HG02840 (cell line): Measurements from ENCODE around the gene IFT25.

Experiments
- ATAC-seq: cut with Tn5 transposase; IDR thresholded peaks from one replicate; pipeline ENCODE4 v1.9.1; 2021; ENCODE audit warnings: mild to moderate bottlenecking, moderate library complexity, moderate number of reproducible peaks; ENCODE audit not compliant: unreplicated experiment, low FRiP score

Gene IFT25

GRCh38 chr1:53957194-53957818 is 11.8 kb upstream of the IFT25 start:
- no peak for ATAC-seq

DNA sequence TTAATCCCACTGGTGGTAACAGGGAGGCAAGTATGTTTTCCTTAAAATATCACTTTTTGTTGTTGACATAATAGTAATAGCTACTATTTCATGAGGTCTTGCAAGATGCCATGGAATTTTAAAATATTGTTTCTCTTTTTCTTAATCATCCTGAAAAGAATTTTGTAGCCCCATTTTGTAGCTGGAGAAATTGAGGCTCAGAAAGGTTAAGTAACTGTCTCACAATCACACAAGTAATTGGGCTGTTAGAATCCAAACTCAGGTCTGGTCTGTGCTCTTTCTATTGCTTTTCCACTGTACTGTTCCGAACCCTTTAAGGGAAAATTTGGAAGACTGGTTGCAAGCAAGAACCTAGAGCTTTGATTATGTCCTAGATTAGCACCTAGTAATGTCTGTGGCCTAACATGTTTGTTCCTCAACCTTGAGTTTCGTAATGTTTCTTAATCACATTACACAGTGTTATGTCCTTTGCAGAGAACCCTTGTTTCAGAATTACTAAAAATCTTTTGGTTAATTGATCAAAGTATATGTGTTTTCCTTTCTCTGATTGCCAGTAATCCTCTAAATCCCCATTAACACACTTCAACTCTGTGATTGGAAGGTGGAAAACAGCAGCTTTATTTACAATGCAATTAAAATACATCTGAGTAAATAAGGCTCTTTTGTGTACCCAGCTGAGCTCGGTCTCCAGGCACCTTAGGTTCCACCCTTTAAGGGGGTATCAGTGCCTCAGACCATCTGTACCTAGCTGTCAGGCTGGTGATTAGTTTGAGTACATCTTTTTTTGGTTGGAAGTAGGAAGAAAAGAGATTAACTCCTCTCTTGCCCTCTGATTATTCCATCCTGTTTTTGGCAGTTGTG is 11.0 kb upstream of the IFT25 start:
- no peak for ATAC-seq

- ATAC-seq = no peak
These were observed 8.6 kb upstream of the IFT25 start for GRCh38 chr1:53954128-53954527.

DNA sequence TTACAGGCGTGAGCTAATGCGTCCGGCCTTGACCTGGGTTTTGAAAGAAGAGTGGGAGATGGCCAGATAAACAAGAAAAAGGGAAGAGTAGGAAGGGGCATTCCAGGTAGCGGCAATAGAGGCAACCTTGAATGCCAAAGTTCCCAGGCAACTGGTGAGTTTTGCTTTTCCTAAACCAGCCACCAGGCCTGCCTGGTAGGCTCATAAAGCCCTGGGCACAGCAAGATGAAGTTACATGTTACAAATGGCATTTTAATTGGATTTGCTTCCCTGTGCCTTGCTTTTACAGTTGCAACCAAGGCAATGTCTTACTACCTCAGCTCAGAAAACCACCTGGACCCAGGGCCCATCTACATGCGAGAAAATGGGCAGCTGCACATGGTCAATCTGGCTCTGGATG is 6.2 kb upstream of the IFT25 start:
- no peak for ATAC-seq

GRCh38 chr1:53949023-53949990 is 3.8 kb upstream of the IFT25 start:
- ATAC-seq = no peak

- no peak for ATAC-seq
These were observed 2.8 kb upstream of the IFT25 start for GRCh38 chr1:53948291-53948690.

DNA sequence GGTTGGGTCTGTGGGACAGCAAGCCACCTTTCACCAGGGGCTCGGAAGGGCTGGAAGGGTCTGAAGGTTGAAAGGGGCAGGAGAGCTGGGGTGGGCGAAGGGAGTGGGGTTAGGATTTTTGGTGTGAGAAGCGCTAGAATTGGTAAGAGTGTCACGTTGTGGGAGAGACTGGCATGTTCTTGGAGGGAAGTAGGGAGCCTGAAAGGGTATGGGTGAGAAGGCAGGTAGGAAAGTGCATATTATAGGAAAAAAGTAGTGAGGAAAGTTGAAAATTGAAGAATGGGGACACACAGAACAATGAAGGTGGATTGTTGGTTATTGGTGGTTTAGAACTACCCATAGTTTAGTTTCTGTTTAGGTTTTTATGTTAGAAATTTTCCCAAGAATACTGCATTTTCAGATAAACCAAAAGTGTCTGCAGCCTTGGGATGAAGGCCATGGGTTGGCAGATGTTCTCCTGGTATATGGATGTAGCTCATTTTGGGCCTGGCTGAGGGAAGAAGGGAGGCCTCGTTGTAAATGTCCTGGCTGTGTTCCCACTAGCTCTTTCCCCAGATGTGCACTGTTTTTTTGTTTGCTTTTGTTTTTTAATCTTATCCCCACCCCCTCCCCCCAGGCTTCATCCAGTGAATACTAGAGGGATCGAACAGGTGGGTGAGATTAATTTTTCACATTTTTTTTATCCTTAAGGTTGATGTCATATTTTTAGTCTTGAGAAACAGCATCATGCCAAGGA is 1.8 kb upstream of the IFT25 start:
- no peak for ATAC-seq

DNA sequence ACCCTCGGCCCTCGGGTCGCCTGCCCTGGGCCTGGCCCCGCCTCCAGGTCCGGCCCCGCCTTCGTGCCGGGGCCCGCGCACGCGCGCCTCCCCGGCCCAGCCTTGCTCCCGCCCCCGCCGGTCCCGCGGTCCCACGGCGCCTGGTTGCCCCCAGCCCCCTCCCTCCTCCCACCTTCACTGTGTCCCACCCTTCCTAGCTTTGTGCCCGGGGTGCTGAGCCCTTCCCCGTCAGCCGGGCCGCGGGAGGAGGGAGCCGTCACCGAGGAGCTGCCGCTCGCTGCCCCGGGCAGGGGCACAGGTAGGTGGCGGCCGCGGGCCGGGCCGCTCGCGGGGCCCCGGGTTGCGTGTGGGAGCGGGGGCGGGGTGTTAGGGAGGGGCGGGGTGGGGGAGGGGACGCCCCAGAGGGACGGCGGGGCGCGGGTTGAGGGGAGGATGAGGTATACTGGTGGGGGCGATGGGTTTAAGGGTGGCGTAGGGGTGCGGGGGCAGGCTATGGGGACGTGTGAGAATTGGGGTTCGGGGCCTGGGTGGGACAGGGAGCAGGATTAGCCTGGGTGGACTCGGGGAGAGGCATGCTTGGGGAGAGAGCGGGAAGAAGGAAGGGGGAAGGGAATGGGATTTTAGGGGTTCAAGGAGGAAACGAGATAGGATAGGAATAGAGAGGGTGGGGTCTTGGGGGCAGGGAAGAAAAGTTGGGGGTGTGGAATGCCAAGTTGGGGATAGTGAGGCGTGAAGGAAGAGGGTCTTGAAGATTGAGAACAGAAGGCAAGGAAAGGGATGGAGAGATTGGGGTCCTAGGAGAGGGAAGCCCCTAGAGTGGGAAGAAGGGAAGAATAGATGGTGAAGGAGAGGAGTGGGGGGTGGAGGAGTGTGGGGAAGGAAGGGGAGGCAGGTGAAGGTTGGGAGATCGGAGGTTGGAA is 1.0 kb upstream of the IFT25 start, which contains the start of gene LRRC42:
LRRC42 (plus strand) TSS at position 99 of the 920 bp plus-strand sequence. CDS start 5,650 bp downstream, outside the sequence.
- peak; percentile 67 for ATAC-seq

DNA sequence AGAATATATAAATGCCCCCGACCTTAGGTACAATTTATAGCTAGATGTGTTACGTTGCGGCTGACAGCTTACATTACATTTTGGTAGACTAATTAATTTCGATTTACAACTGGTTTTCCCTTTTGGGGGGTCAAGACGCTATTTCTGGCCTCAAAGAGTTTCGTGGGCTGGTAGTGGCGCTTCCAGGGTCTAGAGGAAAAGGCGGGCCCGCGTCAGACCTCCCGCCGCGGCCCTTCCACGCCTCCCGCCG is 391 bp downstream of the IFT25 start:
- ATAC-seq = no peak

- ATAC-seq = no peak
These were observed 873 bp downstream of the IFT25 start for GRCh38 chr1:53944469-53945182.

DNA sequence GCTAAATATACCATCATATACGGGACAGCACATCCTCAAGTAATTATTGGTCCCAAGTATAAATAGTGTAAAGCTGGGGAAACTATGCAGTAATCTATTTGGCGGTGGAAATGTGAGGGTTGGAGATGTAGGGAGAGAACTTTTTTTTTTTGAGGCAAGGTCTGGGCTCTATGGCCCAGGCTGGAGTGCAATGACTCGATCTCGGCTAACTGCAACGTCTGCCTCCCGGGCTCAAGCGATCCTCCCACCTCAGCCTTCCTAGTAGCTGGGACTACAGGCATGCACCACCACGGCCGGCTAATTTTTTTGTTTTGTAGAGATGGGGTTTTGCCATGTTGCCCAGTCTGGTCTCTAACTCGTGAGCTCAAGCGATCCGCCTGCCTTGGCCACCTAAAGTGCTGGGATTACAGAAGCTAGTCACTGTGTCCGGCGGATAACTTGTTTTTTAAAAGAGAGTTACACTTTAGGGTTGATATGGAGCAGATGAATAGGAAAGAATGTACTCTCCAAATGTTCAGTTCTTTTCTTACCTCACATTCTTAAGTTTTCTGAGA is 1.9 kb downstream of the IFT25 start:
- ATAC-seq = no peak

GRCh38 chr1:53943090-53943489 is 2.4 kb downstream of the IFT25 start:
- ATAC-seq = no peak

DNA sequence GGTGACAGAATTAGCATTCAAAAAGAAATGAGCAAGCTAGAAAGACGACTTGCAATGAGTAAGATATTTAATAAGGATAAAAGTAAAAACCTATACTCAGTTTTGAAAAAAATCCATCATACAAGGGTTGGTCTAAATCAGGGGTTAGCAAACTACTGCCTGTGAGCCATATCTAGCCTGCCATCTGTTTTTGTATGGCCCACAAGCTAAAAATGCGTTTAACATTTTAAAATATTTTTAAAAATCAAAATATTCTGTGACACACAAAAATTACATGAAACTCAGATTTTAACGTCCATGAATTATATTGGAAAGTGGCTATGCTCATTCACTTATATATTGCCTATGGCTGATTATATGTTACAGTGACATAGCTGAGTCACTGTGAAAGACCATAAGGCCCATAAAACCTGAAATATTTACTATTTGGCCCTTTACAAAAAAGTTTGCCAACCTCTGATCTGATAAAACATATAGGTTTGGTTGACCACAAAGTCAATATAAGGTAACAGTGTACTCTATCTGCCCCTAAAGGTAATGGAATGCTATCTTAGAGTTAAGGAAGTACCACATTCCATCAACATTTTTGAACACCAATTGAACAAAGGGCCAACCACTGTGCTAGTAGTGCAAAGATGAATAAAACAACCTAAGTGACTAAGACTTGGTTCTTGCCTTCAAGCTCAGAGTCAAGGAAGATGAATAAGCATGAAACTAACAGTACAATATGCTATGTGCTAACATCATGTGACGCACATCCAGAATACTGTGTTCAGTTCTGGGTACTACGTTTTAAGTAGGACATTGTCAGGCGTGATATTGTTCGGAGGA is 3.2 kb downstream of the IFT25 start:
- no peak for ATAC-seq

DNA sequence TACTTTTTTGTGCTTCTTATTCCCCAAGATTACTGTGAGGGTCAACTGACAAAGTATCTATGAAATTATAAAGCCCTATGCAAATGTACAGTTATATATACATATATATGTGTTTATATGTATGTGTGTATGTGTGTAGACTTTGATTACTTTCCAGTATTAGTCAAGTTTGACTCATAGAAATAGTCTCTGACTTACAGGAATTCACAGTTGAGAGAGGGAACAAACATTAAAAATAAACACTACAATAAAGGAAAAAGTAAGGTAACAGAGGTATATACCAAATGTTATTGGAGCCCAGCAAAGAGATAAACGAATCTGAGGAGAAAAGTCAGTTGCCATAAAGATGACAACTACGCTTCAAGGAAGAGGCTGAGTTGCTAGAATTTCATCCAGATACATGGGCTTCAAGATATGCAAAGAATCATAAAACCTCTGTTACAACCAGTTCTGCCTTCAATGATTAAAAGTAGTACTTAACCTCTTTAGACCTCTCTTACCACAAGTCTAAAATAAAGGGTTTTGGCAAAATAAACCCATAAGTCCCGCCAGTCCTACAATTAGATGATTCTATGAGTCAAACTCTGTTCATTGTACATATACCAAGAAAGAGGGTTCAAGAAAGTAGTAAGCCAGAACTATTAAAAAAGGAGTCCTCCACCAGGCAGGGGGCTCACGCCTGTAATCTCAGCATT is 7.2 kb downstream of the IFT25 start:
- ATAC-seq = no peak

DNA sequence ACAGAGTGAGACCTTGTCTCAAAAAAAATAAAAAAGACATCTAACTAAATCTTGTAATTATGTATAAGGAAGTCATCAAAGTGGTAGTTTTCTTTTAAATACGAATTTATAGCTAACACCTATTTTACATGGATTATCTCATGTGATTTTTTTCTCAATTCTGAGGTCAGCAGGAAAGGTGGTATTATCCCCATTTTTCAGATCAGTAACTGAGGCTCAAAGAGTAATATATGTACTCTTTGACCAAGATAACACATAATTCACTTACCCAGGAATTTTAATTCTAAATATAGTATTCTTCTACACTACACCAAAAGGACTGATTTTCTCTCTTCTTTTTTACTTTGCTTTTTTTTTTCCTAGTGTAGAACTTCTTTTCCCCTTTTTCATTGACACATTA is 9.1 kb downstream of the IFT25 start:
- no peak for ATAC-seq

DNA sequence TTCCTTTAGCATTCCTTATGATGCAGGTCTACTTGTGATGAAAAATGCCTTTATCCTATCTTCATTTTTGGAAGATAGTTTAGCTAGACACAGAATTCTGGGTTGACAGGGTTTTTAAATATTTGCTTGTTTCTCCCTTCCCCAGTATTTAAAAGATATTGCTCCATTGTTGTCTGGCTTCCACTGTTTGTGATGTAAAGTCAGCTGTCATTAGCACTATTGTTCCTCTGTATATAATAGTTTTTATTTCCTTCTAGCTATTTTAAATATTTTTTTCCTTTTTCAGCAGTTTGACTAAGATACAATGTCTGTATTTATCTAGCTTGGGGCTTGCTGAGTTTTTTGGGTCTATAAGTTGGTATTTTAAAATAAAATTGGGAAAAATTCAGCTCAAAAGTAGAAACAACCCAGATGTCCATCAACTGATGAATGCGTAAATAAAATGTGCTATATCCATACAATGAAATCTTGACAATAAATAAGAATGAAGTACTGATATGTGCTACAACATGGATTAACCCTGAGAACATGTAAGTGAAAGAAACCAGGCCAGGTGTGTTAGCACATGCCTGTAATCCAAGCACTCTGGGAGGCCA is 11.2 kb downstream of the IFT25 start:
- no peak for ATAC-seq

- no peak for ATAC-seq
These were observed 14.0 kb downstream of the IFT25 start for GRCh38 chr1:53931523-53931922.
